Panc1 (cell line): ENCODE measurements around the gene GALNT13. TPM values are rescaled to one million over a fixed set of nuclear protein-coding genes. Genes with fewer than 3 reads are reported as not detected.

Experiments used
- ATAC-seq: fragments of 200-7000 bp; cut with Tn5 transposase; 2 replicates; pipeline ENCODE4 v1.9.1; 2020; ENCODE audit warnings: mild to moderate bottlenecking, moderate library complexity
- BruUV-seq: library from RNA; stranded (reverse); fragments of 400-500 nt; replicated peaks from 2 replicates; lab custom pipeline; 2021; lab: Mats Ljungman, UMichigan
- CTCF ChIA-PET: fragments of 300-600 bp; sonication (Branson Sonifier 250); formaldehyde crosslinking; loops from one replicate; lab custom pipeline; 2022; ENCODE audit warnings: antibody characterized with exemption; lab: Charles Lee
- POLR2A ChIA-PET: fragments of 300-600 bp; sonication (Branson Sonifier 250); formaldehyde crosslinking; loops from one replicate; lab custom pipeline; 2022; ENCODE audit warnings: antibody characterized with exemption; lab: Charles Lee
- DNase-seq: peaks from one replicate; pipeline ENCODE4 v3.0.0-alpha.2; 2010; ENCODE audit warnings: low read depth, low spot score
- H3K27ac ChIP-seq: 2 replicates; pipeline ENCODE4 v1.5.1; 2011; ENCODE audit warnings: mild to moderate bottlenecking, low read length, inconsistent platforms
- H3K27me3 ChIP-seq: fragments of 200-500 bp; sonication (Bioruptor generic); 2 replicates; pipeline ENCODE4 v1.6.0; 2014; ENCODE audit warnings: low read length, inconsistent platforms; ENCODE audit not compliant: control insufficient read depth, insufficient read depth
- H3K36me3 ChIP-seq: fragments of 200-500 bp; sonication (Bioruptor generic); 2 replicates; pipeline ENCODE4 v1.5.1; 2014; ENCODE audit warnings: inconsistent platforms, mild to moderate bottlenecking, low read length, moderate library complexity; ENCODE audit not compliant: control insufficient read depth, insufficient read depth
- H3K4me1 ChIP-seq: 2 replicates; pipeline ENCODE4 v1.5.1; 2011; ENCODE audit warnings: inconsistent platforms, mild to moderate bottlenecking, low read length, moderate library complexity; ENCODE audit not compliant: control insufficient read depth, insufficient read depth
- H3K4me3 ChIP-seq, 2 experiments: 2 replicates each; pipeline ENCODE4 v1.5.1; 2011 to 2012; ENCODE audit warnings: low read depth in 2 of 2, low read length in 2 of 2, mild to moderate bottlenecking in 2 of 2, inconsistent platforms in 1 of 2, moderate library complexity in 1 of 2
- H3K9me3 ChIP-seq: fragments of 200-500 bp; sonication (Bioruptor generic); 2 replicates; pipeline ENCODE4 v1.5.1; 2014; ENCODE audit warnings: low read depth, mild to moderate bottlenecking, inconsistent platforms, low read length, moderate library complexity; ENCODE audit not compliant: control insufficient read depth, insufficient read depth
- POLR2AphosphoS5 ChIP-seq: IDR thresholded peaks from 2 replicates; pipeline ENCODE4 v1.6.1; 2012; ENCODE audit warnings: mild to moderate bottlenecking, low read depth, low read length, moderate library complexity
- SIN3A ChIP-seq: IDR thresholded peaks from 2 replicates; pipeline ENCODE4 v1.6.1; 2012; ENCODE audit warnings: low read depth, mild to moderate bottlenecking, low read length, moderate library complexity, borderline replicate concordance; ENCODE audit not compliant: insufficient read depth
- TCF7L2 ChIP-seq: IDR thresholded peaks from 2 replicates; pipeline ENCODE4 v1.6.1; 2011; ENCODE audit warnings: mild to moderate bottlenecking, low read depth, low read length, inconsistent platforms
- in situ Hi-C: cut with HindIII; loops from 2 replicates; pipeline ENCODE4 v1.10.0; 2016; ENCODE audit warnings: low sequenced_read_pairs, low pct_unique_long_range_greater_than_20kb
- intact Hi-C: fragments of 100-400 bp; cut with micrococcal nuclease; formaldehyde crosslinking; loops from one replicate; pipeline ENCODE4 v1.10.0; 2022; ENCODE audit not compliant: unreplicated experiment
- total RNA-seq: library from RNA; stranded (reverse); gene quantifications from one replicate; pipeline ENCODE4 v1.2.1, GENCODE V29; 2021; ENCODE audit not compliant: unreplicated experiment
- TF ChIP-seq, protein P1 (sequence below), 2 experiments: IDR thresholded peaks; 2 replicates each; pipeline ENCODE4 v1.6.1; 2011 to 2012; ENCODE audit warnings: low read depth in 2 of 2, control low read depth in 1 of 2, low read length in 1 of 2, mild to moderate bottlenecking in 1 of 2, moderate library complexity in 1 of 2; ENCODE audit not compliant: insufficient read depth in 1 of 2
- TF ChIP-seq, protein P2 (sequence below): fragments of 450-650 bp; IDR thresholded peaks from 2 replicates; pipeline ENCODE4 v1.5.1; 2017; ENCODE audit warnings: mild to moderate bottlenecking

Gene GALNT13
- total RNA-seq, 1 experiment from 2014 or later = not detected

DNA sequence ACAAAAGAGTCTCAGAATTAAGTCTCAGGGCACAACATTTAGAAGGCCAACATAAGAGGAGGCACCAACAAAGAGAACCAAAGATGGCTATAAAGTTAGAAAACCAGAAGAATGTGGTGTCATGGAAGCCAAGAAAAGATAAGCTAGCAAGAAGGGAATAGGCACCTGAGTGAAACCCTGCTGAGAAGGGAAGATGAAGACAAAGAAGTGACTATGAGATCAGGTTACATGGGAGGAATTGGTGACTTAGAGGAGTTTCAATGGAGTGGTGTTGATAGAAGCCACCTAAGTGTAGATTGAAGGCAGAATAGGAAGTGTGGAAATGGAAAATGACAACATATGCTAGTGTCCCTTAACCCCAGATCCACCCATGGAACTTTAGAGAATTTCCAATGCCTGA, 499.2 kb downstream of the GALNT13 start:
- no TSS peak for BruUV-seq
- TF ChIP-seq, protein P1, sequence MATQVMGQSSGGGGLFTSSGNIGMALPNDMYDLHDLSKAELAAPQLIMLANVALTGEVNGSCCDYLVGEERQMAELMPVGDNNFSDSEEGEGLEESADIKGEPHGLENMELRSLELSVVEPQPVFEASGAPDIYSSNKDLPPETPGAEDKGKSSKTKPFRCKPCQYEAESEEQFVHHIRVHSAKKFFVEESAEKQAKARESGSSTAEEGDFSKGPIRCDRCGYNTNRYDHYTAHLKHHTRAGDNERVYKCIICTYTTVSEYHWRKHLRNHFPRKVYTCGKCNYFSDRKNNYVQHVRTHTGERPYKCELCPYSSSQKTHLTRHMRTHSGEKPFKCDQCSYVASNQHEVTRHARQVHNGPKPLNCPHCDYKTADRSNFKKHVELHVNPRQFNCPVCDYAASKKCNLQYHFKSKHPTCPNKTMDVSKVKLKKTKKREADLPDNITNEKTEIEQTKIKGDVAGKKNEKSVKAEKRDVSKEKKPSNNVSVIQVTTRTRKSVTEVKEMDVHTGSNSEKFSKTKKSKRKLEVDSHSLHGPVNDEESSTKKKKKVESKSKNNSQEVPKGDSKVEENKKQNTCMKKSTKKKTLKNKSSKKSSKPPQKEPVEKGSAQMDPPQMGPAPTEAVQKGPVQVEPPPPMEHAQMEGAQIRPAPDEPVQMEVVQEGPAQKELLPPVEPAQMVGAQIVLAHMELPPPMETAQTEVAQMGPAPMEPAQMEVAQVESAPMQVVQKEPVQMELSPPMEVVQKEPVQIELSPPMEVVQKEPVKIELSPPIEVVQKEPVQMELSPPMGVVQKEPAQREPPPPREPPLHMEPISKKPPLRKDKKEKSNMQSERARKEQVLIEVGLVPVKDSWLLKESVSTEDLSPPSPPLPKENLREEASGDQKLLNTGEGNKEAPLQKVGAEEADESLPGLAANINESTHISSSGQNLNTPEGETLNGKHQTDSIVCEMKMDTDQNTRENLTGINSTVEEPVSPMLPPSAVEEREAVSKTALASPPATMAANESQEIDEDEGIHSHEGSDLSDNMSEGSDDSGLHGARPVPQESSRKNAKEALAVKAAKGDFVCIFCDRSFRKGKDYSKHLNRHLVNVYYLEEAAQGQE (IDR thresholded peaks at IDR 0.05; ENCODE audit: insufficient read depth in 1 of 2, low read depth in 2 of 2, low read length in 1 of 2) = no peak
- TF ChIP-seq, protein P2, sequence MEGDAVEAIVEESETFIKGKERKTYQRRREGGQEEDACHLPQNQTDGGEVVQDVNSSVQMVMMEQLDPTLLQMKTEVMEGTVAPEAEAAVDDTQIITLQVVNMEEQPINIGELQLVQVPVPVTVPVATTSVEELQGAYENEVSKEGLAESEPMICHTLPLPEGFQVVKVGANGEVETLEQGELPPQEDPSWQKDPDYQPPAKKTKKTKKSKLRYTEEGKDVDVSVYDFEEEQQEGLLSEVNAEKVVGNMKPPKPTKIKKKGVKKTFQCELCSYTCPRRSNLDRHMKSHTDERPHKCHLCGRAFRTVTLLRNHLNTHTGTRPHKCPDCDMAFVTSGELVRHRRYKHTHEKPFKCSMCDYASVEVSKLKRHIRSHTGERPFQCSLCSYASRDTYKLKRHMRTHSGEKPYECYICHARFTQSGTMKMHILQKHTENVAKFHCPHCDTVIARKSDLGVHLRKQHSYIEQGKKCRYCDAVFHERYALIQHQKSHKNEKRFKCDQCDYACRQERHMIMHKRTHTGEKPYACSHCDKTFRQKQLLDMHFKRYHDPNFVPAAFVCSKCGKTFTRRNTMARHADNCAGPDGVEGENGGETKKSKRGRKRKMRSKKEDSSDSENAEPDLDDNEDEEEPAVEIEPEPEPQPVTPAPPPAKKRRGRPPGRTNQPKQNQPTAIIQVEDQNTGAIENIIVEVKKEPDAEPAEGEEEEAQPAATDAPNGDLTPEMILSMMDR = no peak
- TF ChIP-seq SIN3A = no peak
- no peak for TF ChIP-seq POLR2AphosphoS5
- ChIA-PET POLR2A (no interaction called here), CTCF (no interaction called here)
- Histone ChIP-seq H3K27me3 (no peaks in the 10 kb centered on the region), H3K27ac (no peak overlapping the region), H3K4me1 (no peaks in the 10 kb centered on the region), H3K36me3 (no peaks in the 10 kb centered on the region), H3K9me3 (no peaks in the 10 kb centered on the region), H3K4me3 (no peak overlapping the region)
- ATAC-seq (no peak), DNase-seq (no peak)
- in situ Hi-C loops = no loop called here
- intact Hi-C loops = loop anchor here (10.0 kb wide), 2 partner anchors 826 to 1506 kb away; no protein-coding TSS in a partner anchor

DNA sequence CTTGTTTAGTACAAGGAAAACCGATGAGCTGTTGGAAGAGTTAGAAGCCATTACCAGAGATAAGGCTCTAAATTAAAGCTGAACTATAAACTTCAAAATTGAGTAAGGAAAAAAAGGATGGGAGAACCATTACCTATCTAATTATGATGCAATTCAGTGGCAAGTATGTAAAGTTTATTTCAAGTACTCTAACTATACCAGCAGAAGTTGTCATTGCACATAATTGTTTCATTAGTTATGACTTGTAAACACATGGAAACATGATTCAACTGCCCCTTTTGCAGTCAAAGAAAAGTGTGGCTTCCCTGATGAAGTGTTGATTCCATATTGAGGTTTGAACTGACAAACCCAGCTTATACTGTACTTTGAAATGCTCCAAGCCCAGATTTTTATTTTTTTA, 502.7 kb downstream of the GALNT13 start:
- DNase-seq (no peak), ATAC-seq (no peak)
- ChIA-PET POLR2A (no interaction called here), CTCF (no interaction called here)
- Histone ChIP-seq H3K36me3 (no peaks in the 10 kb centered on the region), H3K27ac (no peak overlapping the region), H3K27me3 (no peaks in the 10 kb centered on the region), H3K4me3 (no peak overlapping the region), H3K9me3 (no peaks in the 10 kb centered on the region), H3K4me1 (no peaks in the 10 kb centered on the region)
- no TSS peak for BruUV-seq
- in situ Hi-C loops (no loop called here), intact Hi-C loops (loop anchor here (10.0 kb wide), 2 partner anchors 830 to 1510 kb away; no protein-coding TSS in a partner anchor)
- TF ChIP-seq TCF7L2 = no peak
- TF ChIP-seq SIN3A = no peak
- TF ChIP-seq, protein P2 = no peak
- TF ChIP-seq, protein P1 (IDR thresholded peaks at IDR 0.05; ENCODE audit: insufficient read depth in 1 of 2, low read depth in 2 of 2, low read length in 1 of 2) = no peak
- TF ChIP-seq POLR2AphosphoS5 = no peak
